GM21381 (cell line): ENCODE measurements around the gene ADGRG2.
A peak's percentile ranks its signal among the peaks of the same experiment; 100 is the strongest.
"Not testable (repeated sequence)": the region's sequence is repeated elsewhere in the genome, so short reads cannot be mapped to it uniquely, and the experiment has no call there.

Experiments used
- ATAC-seq: cut with Tn5 transposase; IDR thresholded peaks from one replicate; pipeline ENCODE4 v1.9.1; 2021; ENCODE audit warnings: mild to moderate bottlenecking, moderate library complexity; ENCODE audit not compliant: unreplicated experiment

The ADGRG2 gene

DNA sequence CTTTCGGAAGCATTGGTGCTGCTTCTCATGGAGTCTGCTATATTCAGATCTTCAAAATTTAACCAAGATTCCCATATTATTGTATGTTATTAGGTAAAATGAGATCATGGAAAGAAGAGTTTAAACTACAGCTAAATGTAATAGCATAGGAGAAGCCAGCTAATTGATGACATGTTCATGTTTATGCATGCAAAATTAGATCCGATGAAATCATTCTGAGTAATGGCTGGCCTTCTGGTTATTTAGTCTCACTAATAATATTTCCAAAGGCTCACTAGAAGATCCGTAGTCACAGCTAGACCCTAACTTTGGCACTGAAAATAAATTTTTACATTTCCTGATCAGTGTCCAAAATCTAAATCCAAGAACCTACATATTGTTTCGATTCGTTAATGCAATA is 118.5 kb downstream of the ADGRG2 start:
- no peak for ATAC-seq

- no peak for ATAC-seq
These were observed 123.6 kb downstream of the ADGRG2 start for GRCh38 chrX:18998653-18999052.

GRCh38 chrX:18997916-18998315 is 124.4 kb downstream of the ADGRG2 start:
- no peak for ATAC-seq

DNA sequence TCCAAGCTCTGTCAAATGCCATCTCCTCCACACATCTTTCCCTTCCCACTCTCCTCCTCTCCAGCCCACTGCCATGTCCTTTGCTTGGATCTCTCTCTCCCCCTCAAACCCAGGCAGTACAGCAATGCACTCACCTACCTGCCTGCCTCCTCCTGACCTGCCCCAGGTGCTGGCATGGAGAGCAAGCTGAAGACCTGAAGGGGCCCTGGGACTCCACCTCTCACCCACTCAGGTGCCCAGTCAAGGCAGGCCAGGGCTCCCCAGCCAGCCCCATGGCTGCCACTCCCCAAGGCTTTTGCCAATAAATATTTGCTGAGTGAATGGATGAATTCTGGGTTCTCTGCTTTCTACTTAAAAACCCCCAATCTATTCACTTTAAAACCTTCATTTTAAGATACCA is 125.7 kb downstream of the ADGRG2 start:
- no peak for ATAC-seq

GRCh38 chrX:18995221-18995620 is 127.0 kb downstream of the ADGRG2 start:
- no peak for ATAC-seq

DNA sequence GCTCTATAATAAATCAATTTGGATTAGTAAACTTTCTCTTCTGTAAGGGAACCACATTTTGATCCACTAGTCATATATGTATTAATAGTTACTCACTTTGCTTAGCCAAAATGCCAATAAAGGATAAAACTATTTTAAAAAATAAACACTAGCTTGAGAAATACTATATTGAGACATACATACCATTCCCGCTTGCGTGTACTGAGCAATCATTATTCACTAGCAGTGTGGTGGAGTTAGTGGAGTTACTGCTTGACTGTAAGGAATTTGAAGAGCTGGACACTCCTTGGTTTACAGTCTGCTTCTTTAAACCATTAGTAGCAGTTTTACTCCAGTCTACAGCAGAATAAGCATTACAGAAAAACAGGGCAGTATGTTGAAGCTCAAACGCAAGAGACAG is 127.6 kb downstream of the ADGRG2 start:
- ATAC-seq = no peak

GRCh38 chrX:18992829-18993228 is 129.4 kb downstream of the ADGRG2 start:
- ATAC-seq = no peak

- ATAC-seq = no peak
These were observed 137.2 kb downstream of the ADGRG2 start for GRCh38 chrX:18985186-18985435.

DNA sequence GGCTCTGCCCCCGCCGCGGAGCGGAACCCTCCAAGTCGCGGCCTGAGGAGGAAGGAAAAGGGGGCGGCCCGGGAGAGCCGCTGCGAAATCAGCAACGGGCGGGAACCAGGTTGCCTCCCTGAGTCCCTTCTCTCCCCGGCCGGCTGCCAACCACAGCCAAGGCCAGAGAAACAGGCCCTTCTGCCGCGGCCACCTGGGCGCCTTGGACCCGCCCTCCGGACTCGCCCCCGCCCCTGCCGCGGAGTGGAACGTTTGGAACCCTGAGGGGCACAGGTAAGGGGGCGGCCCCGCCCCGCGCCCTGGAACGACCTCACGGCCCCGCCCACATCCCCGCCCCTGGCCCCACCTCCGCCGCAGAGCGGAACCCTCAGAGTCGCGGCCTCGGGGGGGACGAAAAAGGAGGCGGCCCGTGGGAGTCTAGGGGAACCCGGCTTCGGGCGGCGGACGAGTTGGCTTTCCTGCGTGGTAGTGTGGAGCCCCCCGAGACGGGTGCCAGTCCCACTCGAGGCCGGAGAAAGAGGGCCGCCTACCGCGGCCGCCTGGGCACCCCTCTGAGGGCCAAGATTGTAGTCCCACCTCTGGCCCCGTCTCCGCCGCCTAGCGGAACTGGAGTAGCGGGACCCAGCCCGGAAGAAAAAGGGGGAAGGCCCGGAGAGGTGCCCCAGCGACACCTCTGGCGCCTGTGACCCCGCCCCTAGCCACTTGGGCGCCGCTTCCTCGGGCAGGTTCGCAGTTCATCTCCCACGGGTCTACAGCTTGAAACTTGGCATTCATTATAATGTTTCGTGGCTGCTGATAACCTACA is 137.7 kb downstream of the ADGRG2 start:
- peak; percentile 84 for ATAC-seq

DNA sequence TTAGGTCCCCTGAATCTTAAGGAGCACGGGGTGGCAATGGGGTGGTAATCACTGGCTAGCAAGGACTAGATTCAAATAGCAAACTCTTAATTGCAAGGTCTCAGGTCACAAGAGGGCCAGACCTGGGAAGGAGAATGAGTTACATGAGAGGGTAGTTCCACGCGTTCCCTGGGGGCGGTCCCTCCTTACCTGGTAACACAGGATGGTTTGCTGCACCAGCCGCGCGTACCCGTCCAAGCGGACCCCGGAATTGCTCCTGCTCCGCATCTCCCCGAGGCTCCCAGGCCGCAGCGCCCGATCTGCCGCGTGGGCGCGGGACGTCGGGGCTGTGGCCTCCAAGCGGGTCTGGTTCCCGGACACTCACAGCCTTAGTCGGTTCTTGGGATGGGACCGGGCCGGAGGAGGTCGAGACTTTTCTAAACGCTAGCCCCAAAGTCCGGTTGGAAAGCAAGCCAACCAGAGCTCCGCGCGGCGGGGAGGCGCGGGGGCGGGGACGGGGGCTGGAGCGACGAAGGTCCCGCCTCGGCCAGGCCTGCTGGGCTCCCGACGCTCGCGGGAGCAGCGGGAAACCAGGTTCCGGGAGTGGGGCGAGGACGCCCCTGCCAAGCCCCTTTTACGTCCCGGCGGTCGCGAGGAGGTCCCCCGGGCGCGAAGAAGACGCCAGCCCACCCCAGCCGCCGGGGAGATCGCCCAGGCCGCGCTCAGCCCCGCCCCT is 138.4 kb downstream of the ADGRG2 start, which contains the start of gene PHKA2:
Gene PHKA2, minus strand, starts transcription at position 449 of the 715 bp plus-strand sequence. Its CDS starts 182 bp downstream, at position 267.
- ATAC-seq = peak; percentile 45

DNA sequence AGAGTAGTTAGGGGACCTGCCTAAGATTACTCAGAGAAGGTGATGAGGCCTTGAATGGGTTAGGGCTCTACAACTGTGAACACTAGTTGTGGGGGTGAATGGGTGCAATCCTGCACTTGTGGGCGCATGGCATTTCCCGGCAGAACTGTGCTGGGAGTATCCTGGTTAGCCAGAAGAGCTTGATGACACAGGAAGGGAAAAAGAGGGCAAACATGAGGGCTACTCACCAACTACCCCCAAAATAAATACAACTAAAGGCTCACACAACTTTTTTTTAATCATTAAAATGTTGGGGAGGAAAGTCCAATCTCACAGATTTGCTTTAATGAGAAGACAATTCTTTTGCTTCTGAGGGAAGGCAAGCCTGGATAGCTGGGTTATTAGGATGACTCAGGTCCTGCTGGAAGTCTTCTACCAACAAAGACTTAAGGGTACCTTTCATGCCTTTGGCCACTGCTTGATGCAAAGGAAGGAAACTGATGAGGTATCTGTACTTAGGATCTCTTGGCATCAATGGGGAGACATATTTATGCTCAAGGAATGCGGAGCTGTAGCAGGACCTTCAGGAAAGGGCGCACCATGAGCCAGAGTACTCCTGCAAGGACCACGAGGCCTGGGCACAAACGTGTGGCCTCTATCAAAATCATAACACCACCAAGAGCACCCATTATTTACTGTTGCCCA is 141.0 kb downstream of the ADGRG2 start:
- no peak for ATAC-seq

- ATAC-seq = not testable (repeated sequence)
These were observed 142.0 kb downstream of the ADGRG2 start for GRCh38 chrX:18980262-18980661.

- ATAC-seq = no peak
These were observed 147.3 kb downstream of the ADGRG2 start for GRCh38 chrX:18974993-18975392.

GRCh38 chrX:18973527-18974192 is 148.6 kb downstream of the ADGRG2 start:
- ATAC-seq = no peak

GRCh38 chrX:18971506-18971905 is 150.8 kb downstream of the ADGRG2 start:
- no peak for ATAC-seq

GRCh38 chrX:18970465-18970864 is 151.8 kb downstream of the ADGRG2 start:
- no peak for ATAC-seq

DNA sequence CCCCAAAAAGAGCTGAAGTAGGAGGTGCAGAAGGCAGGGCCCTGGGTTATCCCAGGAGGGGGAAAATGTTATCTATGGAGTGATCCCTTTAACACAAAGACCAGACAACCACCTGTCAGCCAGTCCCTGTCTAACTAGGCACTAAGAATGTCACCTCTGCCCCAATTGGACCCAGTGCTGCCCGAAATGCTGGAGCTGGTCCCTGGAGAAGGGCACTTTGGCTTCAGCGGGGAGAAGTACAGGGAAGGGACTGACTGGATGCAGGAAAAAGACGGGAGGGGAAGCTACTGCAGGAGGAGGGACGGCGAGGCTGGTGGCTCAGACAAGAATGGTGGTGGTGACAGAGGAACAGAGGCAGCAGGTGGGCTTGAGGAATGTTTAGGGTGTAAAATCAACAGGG is 155.6 kb downstream of the ADGRG2 start:
- no peak for ATAC-seq

DNA sequence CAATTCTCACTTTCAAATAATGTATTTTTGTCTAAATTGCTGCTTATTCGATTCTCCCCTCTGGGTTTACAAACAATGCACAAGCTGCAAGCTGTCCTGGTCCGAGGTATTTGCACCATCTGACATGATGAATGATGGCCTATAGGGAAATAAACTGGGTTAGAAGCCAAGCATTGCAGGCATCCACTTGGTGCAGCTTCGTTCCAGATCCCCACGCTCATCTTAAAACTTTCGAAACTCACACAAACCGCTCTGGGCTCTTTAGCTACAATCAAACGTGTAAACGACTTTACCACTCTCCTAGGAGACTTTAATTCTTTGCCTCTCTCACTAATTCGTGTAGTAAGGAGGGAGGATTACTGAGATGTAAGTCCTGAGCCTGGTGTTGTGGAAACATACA is 157.4 kb downstream of the ADGRG2 start:
- no peak for ATAC-seq

- no peak for ATAC-seq
These were observed 158.2 kb downstream of the ADGRG2 start for GRCh38 chrX:18964026-18964425.

GRCh38 chrX:18962329-18962728 is 159.9 kb downstream of the ADGRG2 start:
- ATAC-seq = no peak

- ATAC-seq = no peak
These were observed 160.6 kb downstream of the ADGRG2 start for GRCh38 chrX:18961686-18962085.
